Stromal cell of bone marrow (primary cell): Measurements from ENCODE around the gene P2RX5.
"Not testable (repeated sequence)": the region's sequence is repeated elsewhere in the genome, so short reads cannot be mapped to it uniquely, and the experiment has no call there.

Experiments used
- DNase-seq: peaks from one replicate; pipeline ENCODE4 v3.0.0-alpha.2; 2012; ENCODE audit warnings: low read depth

P2RX5 gene

DNA sequence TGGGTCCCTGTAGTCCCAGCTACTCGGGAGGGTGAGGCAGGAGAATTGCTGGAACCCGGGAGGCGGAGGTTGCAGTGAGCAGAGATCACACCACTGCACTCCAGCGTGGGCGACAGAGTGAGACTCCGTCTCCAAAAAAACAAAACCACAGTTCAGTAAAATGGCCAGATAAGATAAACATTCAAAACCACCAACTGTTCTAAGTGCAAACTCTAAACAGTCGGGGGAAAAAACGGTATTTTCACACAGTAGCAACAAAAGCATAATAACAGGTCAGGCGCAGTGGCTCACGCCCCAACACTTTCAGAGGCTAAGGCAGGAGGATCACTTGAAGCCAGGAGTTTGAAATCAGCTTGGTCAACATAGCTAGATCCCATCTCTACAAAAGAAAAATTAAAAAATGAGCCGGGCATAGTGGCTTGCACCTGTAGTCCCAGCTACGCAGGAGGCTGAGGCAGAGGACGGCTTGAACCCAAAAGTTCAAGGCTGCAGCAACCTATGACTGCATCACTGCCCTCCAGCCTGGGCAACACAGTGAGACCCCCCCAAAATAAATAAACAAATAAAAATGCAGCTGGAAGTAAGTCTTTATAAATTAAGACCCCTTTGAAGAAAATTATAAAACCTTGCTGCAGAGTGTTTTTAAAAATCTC, 17.0 kb upstream of the P2RX5 start:
- no peak for DNase-seq

DNA sequence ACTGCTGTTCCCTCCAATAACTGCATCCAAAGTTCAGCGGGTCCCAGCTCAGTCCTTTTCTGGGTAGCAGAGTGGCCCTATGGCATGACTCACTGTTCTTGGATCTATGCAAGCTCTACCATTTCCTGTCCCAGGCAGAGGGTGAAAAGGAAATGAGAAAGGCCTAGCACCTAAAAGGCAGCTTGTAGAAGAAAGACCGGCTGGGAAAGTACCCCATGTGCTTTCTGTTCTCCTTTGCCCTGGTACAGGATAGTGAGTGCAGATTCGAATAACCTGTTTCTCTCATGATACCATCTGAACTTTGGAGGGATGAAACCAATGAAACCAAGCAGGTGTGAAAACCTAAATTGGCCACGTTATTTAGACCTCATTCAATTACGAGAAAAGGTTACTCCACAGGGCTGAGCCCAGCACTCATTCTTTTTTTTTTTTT, 15.0 kb upstream of the P2RX5 start:
- no peak for DNase-seq

DNA sequence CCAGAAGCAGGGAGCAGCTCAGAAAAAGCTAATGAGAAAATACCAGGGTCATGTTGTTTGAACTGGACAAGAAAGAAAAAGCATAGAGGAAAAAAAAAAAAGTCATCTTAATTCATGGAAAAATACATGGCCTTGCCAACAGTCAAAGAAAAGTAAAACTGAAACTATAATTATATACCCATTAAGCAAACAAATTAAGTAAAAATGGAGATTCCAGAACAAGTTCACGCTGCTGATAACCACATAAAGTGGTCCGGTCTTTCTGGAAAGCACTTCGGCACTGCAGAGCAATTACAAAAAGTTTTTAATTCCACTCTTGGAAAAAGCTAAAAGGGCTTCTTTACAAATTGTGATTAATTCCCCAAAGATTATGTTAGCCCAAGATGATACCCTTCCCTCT, 12.4 kb upstream of the P2RX5 start:
- no peak for DNase-seq

DNA sequence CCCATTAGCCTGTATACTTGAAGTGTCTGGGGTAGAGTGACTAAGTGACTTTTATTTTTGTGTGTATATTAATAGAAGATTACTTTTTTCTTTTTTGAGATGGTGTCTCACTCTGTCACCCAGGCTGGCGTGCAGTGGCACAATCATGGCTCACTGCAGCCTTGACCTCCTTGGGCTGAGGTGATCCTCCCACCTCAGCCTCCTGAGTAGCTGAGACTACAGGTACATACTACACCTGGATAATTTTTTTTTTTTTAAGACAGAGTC, 9.7 kb upstream of the P2RX5 start:
- DNase-seq: not testable (repeated sequence)

GRCh38 chr17:3704931-3705717, 9.2 kb upstream of the P2RX5 start:
- no peak for DNase-seq

DNA sequence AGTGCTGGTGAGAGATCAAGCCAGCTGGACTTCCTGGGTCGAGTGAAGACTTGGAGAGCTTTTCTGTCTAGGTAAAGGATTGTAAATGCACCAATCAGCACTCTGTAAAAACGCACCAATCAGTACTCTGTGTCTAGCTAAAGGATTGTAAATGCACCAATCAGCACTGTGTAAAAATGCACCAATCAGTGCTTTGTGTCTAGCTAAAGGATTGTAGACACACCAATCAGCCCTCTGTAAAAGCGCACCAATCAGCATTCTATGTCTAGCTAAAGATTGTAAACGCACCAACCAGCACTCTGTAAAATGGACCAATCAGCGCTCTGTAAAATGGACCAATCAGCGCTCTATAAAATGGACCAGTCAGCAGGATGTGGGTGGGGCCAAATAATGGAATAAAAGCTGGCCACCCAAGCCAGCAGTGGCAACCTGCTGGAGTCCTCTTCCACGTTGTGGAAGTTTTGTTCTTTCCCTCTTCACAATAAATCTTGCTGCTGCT, 6.1 kb upstream of the P2RX5 start:
- DNase-seq: not testable (repeated sequence)

GRCh38 chr17:3699951-3700350, 4.0 kb upstream of the P2RX5 start:
- no peak for DNase-seq

- no peak for DNase-seq
These were observed 2.2 kb upstream of the P2RX5 start for GRCh38 chr17:3698139-3698538.

- DNase-seq: no peak
These were observed 1.1 kb upstream of the P2RX5 start for GRCh38 chr17:3697103-3697476.

DNA sequence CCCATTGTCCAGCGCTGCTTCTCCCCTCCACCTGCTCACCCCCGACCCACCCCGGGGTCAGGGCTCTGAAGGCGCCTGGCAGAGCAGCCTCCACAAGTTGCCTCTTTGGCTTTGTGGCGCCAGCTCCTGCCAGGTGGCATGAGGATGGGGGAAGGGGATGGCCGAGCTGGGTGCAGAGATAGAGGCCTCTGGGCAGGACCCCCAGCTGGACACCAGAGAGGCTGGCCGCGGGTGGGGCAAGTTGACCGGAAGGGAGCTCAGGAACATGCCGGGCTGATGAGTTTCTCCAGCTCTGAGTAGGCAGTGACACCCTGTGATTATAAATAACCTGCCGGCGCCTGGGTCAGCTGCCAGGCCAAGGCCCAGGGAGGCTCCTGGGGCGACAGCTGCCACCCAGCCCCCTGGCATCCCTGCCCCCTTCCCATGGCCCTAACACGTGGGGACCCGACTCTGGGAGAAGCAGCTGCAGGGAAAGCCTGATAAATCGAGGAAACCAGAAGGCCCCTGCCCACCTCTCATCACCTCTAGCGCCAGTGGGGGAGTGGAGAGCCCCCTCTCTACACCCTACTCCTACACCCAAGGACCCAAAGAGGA, 729 bp downstream of the P2RX5 start:
- no peak for DNase-seq

- no peak for DNase-seq
These were observed 2.1 kb downstream of the P2RX5 start for GRCh38 chr17:3693829-3694231.

DNA sequence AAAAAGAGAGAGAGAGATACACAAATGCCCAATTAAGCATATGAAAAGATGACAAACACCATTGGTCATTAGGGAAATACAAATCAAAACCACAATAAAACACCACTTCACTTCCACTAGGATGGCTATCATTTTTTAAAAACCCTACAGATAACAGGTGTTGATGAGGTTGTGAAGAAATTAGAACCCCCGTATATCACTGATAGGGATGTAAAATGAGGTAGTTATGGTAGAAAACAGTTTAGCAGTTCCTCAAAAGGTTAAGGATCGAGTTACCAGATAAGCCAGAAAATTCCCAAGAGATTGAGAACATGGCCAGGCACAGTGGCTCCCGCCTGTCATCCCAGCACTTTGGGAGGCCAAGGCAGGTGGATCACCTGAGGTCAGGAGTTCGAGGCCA, 2.8 kb downstream of the P2RX5 start:
- no peak for DNase-seq

GRCh38 chr17:3692346-3692745, 3.6 kb downstream of the P2RX5 start:
- no peak for DNase-seq

GRCh38 chr17:3691617-3692067, 4.3 kb downstream of the P2RX5 start:
- DNase-seq: no peak

DNA sequence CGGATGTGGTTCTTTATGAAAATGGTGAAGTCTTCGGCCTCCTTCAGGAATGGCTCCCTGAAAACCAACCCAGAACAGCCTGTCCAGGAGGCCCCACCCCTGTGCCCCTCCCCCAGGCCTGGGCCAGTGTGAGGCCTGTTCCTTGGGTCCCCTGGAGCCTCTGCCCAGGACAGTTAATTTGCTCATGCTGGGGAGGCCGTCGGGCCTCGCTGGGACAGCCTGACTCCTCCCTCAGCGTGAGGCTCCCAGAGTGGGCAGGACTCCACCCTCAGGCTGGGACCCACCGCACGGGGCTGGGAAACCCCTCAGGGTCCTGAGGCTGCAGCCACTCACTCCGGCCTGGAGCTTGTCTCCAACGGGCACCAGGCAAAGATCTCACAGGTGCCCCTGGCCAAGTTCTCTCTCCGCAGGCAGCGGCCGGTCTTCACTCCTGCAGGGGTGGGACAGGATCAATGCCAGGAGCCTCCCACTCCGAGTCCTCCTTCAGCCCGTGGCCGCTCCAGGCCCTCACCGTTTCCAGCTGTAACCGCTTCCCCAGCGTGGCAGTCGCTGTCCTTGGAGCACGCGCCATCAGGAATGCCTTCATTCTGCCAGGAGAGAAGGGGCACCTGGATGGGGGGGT, 5.8 kb downstream of the P2RX5 start:
- DNase-seq: no peak

GRCh38 chr17:3689262-3690093, 6.5 kb downstream of the P2RX5 start:
- no peak for DNase-seq

- DNase-seq: no peak
These were observed 7.1 kb downstream of the P2RX5 start for GRCh38 chr17:3688852-3689261.

DNA sequence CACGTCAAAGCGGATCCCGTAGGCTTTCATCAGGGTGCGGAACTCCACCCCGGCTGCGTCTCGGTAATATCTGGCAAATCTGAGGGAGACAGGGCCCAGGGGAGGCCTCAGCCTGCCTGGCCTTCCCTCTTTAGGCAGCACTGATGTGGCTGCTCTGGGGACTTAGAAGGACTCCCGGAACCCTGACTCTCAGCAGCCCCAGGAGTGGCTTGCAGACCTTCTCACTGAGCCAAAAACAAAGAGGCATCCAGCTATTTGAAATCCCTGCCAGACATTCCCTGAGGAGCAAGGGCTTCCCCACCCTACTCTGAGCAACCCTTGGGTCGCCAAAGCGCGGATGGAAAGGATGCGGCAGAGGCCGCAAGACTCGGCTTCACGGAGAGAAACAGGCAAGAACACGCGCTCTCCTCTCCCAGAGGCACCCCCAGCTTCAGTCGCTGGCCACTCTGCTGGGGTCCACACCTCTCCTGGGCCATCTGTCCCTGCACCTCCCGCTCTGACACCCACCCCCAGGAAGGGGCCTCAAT, 7.9 kb downstream of the P2RX5 start:
- no peak for DNase-seq

GRCh38 chr17:3685174-3685573, 10.8 kb downstream of the P2RX5 start:
- no peak for DNase-seq

DNA sequence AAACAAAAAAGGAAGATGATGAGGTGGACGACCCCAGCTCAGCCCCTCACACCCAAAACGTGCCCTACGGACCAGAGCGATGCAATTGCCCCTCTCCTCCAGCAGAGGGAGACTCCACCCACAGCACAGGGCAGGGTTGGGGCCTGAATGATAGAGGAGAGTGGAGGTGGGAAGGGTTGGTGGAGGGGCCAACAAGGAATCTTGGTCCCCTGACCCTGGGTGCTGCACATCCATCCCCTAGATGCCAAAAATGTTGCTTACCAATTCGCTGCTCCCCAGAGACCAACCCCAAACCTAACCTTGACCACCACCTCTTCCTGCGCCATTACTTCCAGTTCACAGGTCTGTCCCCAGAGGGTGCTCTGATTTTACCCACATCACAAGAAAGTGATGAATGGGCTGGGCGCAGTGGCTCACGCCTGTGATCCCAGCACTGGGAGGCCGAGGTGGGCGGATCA, 12.9 kb downstream of the P2RX5 start:
- DNase-seq: no peak

- no peak for DNase-seq
These were observed 13.9 kb downstream of the P2RX5 start for GRCh38 chr17:3682033-3682432.

- no peak for DNase-seq
These were observed 14.4 kb downstream of the P2RX5 start for GRCh38 chr17:3681565-3681964.
